ENCODE results near the gene PSMB10. TPM values are rescaled to one million over a fixed set of nuclear protein-coding genes. Genes with fewer than 3 reads are reported as not detected.

PSMB10 gene
- total RNA-seq, 1 experiment from 2014 or later: 24.5 TPM

GRCh38 chr16:67917140-67917851, 19.4 kb downstream of the PSMB10 start:
- no peak overlapping the region for H3K9ac ChIP-seq (ENCODE audit: extremely low read depth, insufficient read length, low read length)
- H2BK12ac ChIP-seq (ENCODE audit: insufficient read length, low read depth, low read length): no peak overlapping the region
- no peak overlapping the region for H3K18ac ChIP-seq (ENCODE audit: insufficient read length, low read depth, low read length)
- H4K20me1 ChIP-seq (ENCODE audit: control insufficient read depth, insufficient read depth, insufficient read length): no peaks in the 10 kb centered on the region
- no peak overlapping the region; the same call in 1 of the 2 replicates for H3K14ac ChIP-seq (ENCODE audit: insufficient read depth, low read length)
- no peak overlapping the region for H2AFZ ChIP-seq (ENCODE audit: low read length)
- no peak overlapping the region for H3K27ac ChIP-seq (ENCODE audit: insufficient read length, low read depth, low read length)
- H4K5ac ChIP-seq (ENCODE audit: insufficient read length, low read depth, low read length): no peak overlapping the region
- Mint-ChIP-seq H3K9me3 (no peaks in the 10 kb centered on the region), H3K4me3 (peak overlapping the region in 1 of 2 experiments; percentile 39; a peak in 1 of 5 replicates), H3K4me1 (peaks cover 19 to 23% of the 10 kb centered on the region in 2 experiments), H3K27ac (peak overlapping the region; percentile 55 to 93 (median 79); a peak in 6 of 7 replicates), H3K27me3 (ENCODE audit: low read depth) (no peaks in the 10 kb centered on the region; the same call in 1 of the 2 replicates), H3K36me3 (ENCODE audit: insufficient read depth in 1 of 3, low read depth in 3 of 3) (peaks cover 5 to 21% (median 8%) of the 10 kb centered on the region in 3 experiments; a peak in 5 of 7 replicates)
- no CpG with 5 or more reads among the region's 6 CpGs for WGBS (ENCODE audit: extremely low coverage, insufficient read length, low lambda C conversion rate)
- H3K23ac ChIP-seq (ENCODE audit: insufficient read length, low read depth, low read length): no peak overlapping the region
- no peak for DNase-seq
- no peak overlapping the region for H3K4ac ChIP-seq (ENCODE audit: low read depth, low read length)
- H3K4me1 ChIP-seq (ENCODE audit: insufficient read depth, low read length): peaks cover 7% of the 10 kb centered on the region; the same call in 1 of the 2 replicates
- H3K56ac ChIP-seq (ENCODE audit: insufficient read length, low read depth, low read length): no peak overlapping the region
- H2BK5ac ChIP-seq (ENCODE audit: insufficient read length, low read length): peak overlapping the region; percentile 32
- no peaks in the 10 kb centered on the region for H3K27me3 ChIP-seq (ENCODE audit: insufficient read depth, low read length)
- H4K8ac ChIP-seq (replicated peaks; ENCODE audit: insufficient read length, low read depth, low read length): no peak overlapping the region
- no peaks in the 10 kb centered on the region for H3K79me2 ChIP-seq (ENCODE audit: insufficient read depth, low read length)
- H4K91ac ChIP-seq (ENCODE audit: insufficient read length, low read depth, low read length): no peak overlapping the region
- no peak overlapping the region for H2BK120ac ChIP-seq (ENCODE audit: low read depth, low read length, poor library complexity, severe bottlenecking)
- no peaks in the 10 kb centered on the region for H3K9me3 ChIP-seq (ENCODE audit: control insufficient read depth, low read depth, low read length)
- no peak overlapping the region for H2AK5ac ChIP-seq (ENCODE audit: insufficient read length, low read length)
- TF ChIP-seq CTCF (conservative IDR thresholded peaks at IDR 0.05): no peak
- no peaks in the 10 kb centered on the region for H3K79me1 ChIP-seq (ENCODE audit: insufficient read depth, low read depth, low read length, poor library complexity, severe bottlenecking)
- no peak overlapping the region for H2BK20ac ChIP-seq (ENCODE audit: low read depth, low read length, poor library complexity, severe bottlenecking)
- H2BK15ac ChIP-seq (ENCODE audit: low read depth, low read length): no peak overlapping the region
- H3K23me2 ChIP-seq (ENCODE audit: insufficient read length, low read depth, low read length, poor library complexity, severe bottlenecking): no peaks in the 10 kb centered on the region
- H3T11ph ChIP-seq (ENCODE audit: low read length): no peak overlapping the region
- no peak overlapping the region for H3K4me2 ChIP-seq (ENCODE audit: insufficient read depth, insufficient read length, low read length)
